IMR-90 (cell line): ENCODE measurements around the gene GPRC5C.

ENCODE experiments used
- BHLHE40 ChIP-seq: fragments of 150-350 bp; IDR thresholded peaks from 2 replicates; pipeline ENCODE4 v1.6.1; 2016; ENCODE audit warnings: mild to moderate bottlenecking, low read depth, low read length
- CEBPB ChIP-seq: IDR thresholded peaks from 2 replicates; pipeline ENCODE4 v1.6.1; 2012; ENCODE audit warnings: low read depth, low read length, improper control_type of control experiment
- CTCF ChIP-seq: conservative IDR thresholded peaks from 2 replicates; pipeline ENCODE4 v1.5.1; 2012; ENCODE audit warnings: mild to moderate bottlenecking, low read depth, low read length, improper control_type of control experiment
- MXI1 ChIP-seq: IDR thresholded peaks from 2 replicates; pipeline ENCODE4 v1.6.1; 2012; ENCODE audit warnings: low read depth, mild to moderate bottlenecking, low read length, moderate library complexity, borderline replicate concordance
- POLR2A ChIP-seq: IDR thresholded peaks from 2 replicates; pipeline ENCODE4 v1.6.1; 2012; ENCODE audit warnings: mild to moderate bottlenecking, low read depth, low read length
- RAD21 ChIP-seq: IDR thresholded peaks from 2 replicates; pipeline ENCODE4 v1.6.1; 2012; ENCODE audit warnings: low read length, improper control_type of control experiment
- RCOR1 ChIP-seq: IDR thresholded peaks from 2 replicates; pipeline ENCODE4 v1.6.1; 2012; ENCODE audit warnings: mild to moderate bottlenecking, low read length, improper control_type of control experiment; ENCODE audit not compliant: insufficient replicate concordance
- SMC3 ChIP-seq: fragments of 150-350 bp; IDR thresholded peaks from 2 replicates; pipeline ENCODE4 v1.6.1; 2016; ENCODE audit warnings: low read depth, mild to moderate bottlenecking, antibody characterized with exemption, low read length, moderate library complexity

GRCh38 chr17:74448756-74449155, 16.9 kb downstream of the GPRC5C start:
- TF ChIP-seq SMC3 (no peak), CTCF (no peak), RCOR1 (no peak), CEBPB (no peak), POLR2A (no peak), RAD21 (no peak), MXI1 (no peak), BHLHE40 (no peak)
